HUDEP-2 (cell line): ENCODE measurements around the gene MAPK8IP2.
"Not testable (repeated sequence)": the region's sequence is repeated elsewhere in the genome, so short reads cannot be mapped to it uniquely, and the experiment has no call there.

ENCODE experiments used
- DNase-seq, 76 experiments: peaks; one replicate each; lab custom pipeline; 2025; ENCODE audit not compliant: unreplicated experiment in 76 of 76; lab: John Stamatoyannopoulos, UW

The MAPK8IP2 gene

DNA sequence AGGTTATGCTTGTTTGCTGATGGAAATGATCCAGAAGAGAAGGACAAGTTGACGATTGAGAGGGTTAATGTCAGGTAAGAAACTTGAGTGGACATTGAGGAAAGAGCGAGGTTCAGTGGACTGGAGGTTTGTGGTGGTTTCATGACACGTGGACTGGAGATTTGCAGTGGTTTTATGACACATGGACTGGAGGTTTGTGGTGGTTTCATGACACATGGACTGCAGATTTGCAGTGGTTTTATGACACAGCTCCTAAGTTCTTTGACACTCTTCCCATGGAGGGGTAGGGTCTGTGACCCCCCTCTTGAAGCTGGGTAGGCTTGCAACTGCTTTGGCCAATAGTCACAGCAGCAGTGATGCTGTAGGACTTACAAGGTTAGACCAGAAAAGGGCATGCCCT is 5.4 kb upstream of the MAPK8IP2 start:
- DNase-seq, result no peak

- no peak for DNase-seq
Measured at GRCh38 chr22:50597097-50597496, 3.5 kb upstream of the MAPK8IP2 start.

GRCh38 chr22:50599816-50600455 is 657 bp upstream of the MAPK8IP2 start:
- peak in 23 of 76 experiments; percentile 6 to 54 (median 20) for DNase-seq

DNA sequence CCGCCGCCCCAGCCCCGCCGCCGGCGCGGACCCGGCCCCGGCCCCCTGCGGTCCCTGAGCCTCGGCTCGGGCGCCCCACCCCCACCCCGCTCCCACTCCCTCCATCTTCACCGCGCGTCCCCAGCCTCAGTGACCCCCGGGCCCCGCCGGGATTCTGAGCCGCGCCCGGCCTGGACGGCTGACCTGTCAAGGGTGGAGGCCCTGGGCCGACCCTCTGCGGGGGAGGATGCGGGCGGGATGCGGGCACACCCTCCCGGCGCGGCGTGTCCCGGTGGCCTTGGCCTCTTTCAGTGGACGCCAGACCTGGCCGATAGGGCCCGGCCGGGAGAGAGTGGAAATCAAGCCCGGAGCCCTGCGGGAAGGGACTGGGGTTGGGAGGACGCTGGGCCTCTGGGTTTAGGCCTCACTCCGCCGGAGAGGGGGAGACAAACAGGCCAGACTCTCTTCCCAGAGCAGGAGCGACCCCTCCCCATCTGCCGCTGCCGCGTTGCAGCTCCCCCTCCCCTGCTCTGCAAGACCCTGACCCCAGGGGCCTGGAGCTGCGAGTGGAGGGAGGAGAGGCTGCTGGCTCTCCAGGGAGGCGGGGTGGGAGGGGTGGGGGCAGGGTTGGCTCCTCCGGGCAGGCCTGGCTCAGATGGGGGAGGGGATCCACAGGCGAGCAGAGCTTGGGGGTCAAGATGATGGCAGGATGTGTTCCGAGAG is 525 bp downstream of the MAPK8IP2 start:
- no peak for DNase-seq

DNA sequence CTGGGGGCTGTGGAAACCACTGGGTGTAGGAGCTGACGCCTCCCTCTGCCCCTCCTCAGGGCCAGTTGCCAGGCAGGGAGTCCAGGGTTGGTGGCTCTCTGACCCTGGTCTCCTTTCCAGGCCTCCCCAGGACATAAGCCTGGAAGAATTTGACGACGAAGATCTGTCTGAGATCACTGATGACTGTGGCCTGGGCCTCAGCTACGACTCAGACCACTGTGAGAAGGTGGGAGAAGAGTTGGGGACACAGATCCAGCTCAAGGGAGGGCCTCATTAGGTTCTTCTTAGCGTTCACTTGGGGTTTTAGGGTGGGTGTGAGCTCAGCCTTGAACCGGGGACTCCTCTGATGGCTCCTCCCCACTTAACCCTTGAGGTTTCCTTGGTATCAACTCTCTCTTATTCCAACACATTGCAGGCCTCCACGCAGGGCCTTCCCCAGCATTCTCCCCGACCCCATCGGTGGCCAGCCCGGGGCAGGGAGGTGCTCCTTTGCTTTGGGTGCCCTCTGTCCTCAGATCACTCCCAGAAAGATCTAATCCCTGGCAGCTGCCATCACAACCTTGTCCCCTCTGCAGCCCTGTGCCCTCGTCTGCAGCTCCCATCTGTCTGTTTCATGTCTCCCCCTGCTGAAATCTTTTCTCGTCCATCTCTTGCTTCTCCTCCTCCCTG is 1.2 kb downstream of the MAPK8IP2 start:
- no peak for DNase-seq

DNA sequence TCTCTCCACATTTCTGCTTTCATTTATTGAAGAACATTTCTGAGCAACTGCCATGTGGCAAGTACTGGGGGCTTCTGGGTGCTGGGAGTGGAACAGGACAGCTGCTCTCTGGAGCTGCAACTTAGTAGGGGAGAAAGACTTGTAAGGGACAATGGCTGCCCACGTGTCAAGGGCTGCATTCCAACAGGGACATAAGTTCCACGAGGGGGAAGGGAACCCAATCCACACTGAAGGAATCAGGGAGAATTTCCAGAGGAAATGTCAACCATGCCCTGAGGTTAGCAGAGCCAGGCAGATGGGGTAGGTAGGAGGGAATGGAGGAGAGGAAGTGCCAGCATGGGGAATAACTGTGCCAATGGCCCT is 1.7 kb downstream of the MAPK8IP2 start:
- no peak for DNase-seq

DNA sequence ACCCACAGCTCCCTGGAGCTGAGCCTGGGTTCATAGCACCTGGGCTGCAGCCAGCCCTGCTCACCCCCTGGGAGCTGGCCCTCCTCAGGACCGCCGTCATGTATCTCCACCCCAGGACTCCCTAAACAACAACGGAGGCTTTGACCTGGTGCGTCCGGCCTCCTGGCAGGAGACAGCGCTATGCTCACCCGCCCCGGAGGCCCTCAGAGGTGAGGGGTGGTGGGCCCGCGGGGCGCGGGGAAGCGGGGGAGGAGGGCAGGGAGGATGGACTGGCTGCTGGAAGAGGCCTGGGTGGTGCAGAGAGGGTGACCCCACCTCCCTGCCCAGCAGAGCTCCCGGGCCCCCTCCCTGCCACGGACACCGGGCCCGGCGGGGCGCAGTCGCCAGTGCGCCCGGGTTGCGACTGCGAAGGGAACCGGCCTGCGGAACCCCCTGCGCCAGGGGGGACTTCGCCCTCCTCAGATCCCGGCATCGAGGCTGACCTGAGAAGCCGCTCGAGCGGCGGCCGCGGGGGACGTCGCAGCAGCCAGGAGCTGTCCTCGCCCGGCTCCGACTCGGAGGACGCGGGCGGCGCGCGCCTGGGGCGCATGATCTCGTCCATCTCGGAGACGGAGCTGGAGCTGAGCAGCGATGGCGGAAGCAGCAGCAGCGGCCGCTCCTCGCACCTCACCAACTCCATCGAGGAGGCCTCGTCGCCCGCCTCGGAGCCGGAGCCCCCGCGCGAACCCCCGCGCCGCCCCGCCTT is 3.1 kb downstream of the MAPK8IP2 start:
- DNase-seq, result no peak

DNA sequence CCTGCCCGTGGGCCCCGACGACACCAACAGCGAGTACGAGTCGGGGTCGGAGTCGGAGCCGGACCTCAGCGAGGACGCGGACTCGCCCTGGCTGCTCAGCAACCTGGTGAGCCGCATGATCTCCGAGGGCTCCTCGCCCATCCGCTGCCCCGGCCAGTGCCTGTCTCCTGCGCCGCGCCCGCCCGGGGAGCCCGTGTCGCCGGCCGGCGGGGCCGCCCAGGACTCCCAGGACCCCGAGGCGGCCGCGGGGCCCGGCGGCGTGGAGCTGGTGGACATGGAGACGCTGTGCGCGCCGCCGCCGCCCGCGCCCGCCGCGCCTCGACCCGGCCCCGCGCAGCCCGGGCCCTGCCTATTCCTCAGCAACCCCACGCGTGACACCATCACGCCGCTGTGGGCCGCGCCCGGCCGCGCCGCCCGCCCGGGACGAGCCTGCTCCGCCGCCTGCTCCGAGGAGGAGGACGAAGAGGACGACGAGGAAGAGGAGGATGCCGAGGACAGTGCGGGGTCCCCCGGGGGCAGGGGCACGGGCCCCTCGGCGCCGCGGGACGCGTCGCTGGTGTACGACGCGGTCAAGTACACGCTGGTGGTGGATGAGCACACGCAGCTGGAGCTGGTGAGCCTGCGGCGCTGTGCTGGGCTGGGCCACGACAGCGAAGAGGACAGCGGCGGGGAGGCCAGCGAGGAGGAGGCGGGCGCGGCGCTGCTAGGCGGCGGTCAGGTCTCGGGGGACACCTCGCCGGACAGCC is 3.8 kb downstream of the MAPK8IP2 start:
- no peak for DNase-seq

DNA sequence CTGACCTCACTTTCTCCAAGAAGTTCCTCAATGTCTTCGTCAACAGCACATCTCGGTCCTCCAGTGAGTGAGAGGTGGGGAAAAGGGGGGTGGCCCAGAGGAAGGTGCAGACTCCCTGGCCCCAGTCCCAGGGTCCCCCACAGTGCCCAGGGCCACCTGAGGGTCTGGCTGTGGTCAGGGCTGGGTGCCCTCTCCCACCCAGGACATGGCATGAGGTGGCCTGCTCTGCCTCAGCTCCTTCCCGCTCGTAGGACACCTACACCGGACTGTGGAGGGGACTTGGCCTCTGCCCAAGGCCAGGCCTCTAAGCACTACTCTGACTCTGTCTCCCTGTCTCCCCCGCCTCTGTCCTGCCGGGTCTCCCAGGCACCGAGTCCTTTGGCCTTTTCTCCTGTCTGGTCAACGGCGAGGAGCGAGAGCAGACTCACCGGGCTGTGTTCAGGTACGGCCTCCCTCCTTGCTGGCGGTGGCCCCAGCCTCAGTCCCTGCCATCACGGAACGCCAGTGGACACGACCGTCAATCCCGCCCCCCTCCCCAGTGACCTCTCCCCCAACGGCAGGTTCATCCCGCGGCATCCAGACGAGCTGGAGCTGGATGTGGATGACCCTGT is 4.5 kb downstream of the MAPK8IP2 start:
- no peak for DNase-seq

GRCh38 chr22:50605613-50606074 is 5.1 kb downstream of the MAPK8IP2 start:
- no peak for DNase-seq

- DNase-seq, result no peak
Measured at GRCh38 chr22:50606165-50606945, 5.8 kb downstream of the MAPK8IP2 start.

DNA sequence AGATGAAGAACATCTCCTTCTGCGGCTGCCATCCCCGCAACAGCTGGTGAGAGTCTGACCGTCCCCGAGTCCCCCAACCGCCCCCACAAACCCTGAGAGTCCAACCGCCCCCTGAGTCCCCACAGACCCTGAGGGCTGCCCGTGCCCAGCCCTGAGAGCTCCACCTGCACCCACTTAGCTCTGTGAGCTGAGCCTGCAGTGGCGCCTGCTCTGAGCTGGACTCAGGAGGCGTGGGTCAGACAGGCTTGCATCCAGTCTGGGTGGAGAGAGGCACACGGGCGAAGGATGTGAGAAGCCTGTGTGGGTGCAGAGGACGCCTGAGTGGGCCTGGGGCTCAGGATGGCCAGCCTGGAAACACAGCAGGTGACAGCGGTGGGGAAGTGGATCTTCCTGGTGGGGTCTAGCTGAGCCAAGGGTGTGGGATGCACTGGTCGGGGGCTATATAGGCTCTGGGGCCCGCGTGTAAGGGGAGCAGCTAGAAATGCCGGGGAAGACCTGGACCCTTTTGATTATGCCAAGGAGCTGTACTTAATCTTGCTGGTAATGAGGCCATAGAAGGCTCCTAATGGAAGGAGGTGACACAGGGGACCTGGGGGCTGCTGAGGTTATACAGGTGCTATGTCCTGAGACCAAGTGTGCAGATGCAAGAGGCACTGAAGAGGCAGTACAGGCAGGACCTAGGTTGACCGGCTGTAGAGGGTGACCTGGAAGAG is 6.5 kb downstream of the MAPK8IP2 start:
- no peak for DNase-seq

DNA sequence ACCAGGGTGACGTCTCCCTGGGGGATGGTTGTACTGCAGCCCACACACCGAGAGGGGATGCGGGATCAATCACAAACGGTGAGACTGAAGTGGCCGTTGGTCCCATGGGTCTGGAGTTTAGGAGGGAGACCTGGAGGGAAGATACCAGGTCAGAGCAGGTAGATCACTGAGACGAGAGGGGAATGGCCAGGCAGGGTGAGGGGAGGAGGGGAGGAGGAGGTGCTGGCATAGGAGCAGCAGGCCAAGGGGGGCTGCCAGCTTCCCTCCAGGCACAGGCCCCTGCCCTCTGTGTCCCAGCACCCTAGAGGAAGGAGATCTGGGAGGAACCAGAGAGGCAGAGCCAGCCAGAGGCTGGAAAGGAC is 7.0 kb downstream of the MAPK8IP2 start:
- DNase-seq, result no peak

GRCh38 chr22:50608058-50608840 is 7.7 kb downstream of the MAPK8IP2 start:
- DNase-seq, result not testable (repeated sequence)

- DNase-seq, result no peak
Measured at GRCh38 chr22:50608996-50609395, 8.4 kb downstream of the MAPK8IP2 start.

DNA sequence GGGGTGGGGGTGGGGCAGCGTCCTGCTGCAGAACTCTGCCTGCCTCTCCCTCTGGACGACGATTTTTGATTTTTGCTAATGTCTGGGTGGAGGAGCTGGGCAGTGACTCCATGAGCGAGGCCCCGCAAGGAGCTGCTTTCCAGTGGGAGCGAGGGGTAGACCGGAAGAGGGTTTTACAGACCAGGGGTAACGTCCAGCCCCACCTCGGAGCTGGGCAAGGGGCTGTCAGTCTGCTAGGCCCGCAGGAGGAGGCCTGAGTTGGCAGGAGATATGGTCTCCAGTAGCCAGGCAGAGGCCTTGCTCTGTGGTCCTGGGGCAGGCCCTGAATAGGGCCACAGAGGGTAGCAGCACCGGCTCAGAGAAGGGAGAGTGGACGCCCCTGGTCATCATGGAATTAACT is 9.0 kb downstream of the MAPK8IP2 start:
- no peak for DNase-seq

DNA sequence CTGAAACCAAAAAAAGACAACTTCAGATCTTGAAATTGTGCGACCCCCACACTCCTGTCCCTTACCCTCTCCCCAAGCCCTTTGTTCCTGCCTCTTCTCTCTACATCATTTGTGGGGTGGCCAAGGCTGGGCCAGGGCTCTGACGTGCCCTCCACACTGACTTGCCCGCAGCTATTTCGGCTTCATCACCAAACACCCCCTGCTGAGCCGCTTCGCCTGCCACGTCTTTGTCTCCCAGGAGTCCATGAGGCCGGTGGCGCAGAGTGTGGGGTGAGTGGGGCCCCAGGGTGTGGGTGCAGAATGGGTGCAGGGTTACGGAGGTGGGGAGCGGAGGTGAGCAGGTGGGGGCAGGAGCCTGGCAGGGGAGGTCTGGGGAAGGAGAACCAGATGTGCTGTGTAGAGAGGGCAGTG is 9.5 kb downstream of the MAPK8IP2 start:
- no peak for DNase-seq

DNA sequence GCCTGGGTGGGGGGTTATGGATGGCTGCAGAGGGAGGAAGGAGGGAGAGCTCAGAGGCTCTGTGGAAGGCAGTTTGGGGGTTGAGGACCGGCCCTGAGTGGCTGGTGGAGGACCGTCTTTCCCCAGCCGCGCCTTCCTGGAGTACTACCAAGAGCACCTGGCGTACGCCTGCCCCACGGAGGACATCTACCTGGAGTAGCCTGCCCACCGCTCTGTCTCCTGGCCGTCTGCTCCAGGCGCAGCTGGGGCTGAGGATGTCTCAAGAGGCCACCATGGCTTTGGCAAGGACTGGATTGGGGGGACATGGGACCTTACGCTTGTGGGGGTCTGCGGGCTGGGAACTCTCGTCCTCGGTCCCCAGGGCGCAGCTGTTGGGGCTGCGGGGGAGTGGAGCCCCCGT is 10.0 kb downstream of the MAPK8IP2 start:
- no peak for DNase-seq
